Endothelial cell of umbilical vein (primary cell): ENCODE results near the gene NPM3.

Source experiments
- CTCF ChIP-seq, 2 donors: IDR thresholded peaks; 1 replicate in 1 of 2; 2 replicates in 1 of 2; pipeline ENCODE4 v1.5.1; 2011; ENCODE audit warnings: low read length in 2 of 2, mild to moderate bottlenecking in 2 of 2, moderate library complexity in 2 of 2, control low read depth in 1 of 2, inconsistent platforms in 1 of 2, low read depth in 1 of 2; ENCODE audit not compliant: insufficient read depth in 1 of 2; ENCODE audit errors: extremely low read depth in 1 of 2
- EZH2 ChIP-seq: IDR thresholded peaks from 2 replicates; pipeline ENCODE4 v1.6.1; 2012; ENCODE audit warnings: borderline replicate concordance, low read depth, mild to moderate bottlenecking, moderate library complexity, low read length, inconsistent platforms; ENCODE audit not compliant: severe bottlenecking
- FOS ChIP-seq: IDR thresholded peaks from 2 replicates; pipeline ENCODE4 v1.6.1; 2011; ENCODE audit warnings: mild to moderate bottlenecking, low read length, moderate library complexity, borderline replicate concordance; ENCODE audit not compliant: insufficient read depth
- GATA2 ChIP-seq: IDR thresholded peaks from 2 replicates; pipeline ENCODE4 v1.7.0; 2011; ENCODE audit warnings: low read depth, mild to moderate bottlenecking, moderate library complexity, mixed read lengths, low read length; ENCODE audit not compliant: insufficient read length, insufficient read depth
- JUN ChIP-seq: IDR thresholded peaks from 2 replicates; pipeline ENCODE4 v1.6.1; 2011; ENCODE audit warnings: borderline replicate concordance, low read depth; ENCODE audit not compliant: insufficient read length, insufficient read depth
- MAX ChIP-seq: IDR thresholded peaks from 2 replicates; pipeline ENCODE4 v1.6.1; 2011; ENCODE audit not compliant: insufficient read depth, insufficient read length
- MYC ChIP-seq: IDR thresholded peaks from one replicate; pipeline ENCODE4 v1.6.1; 2011; ENCODE audit warnings: mild to moderate bottlenecking, low read depth, low read length
- POLR2A ChIP-seq: IDR thresholded peaks from 2 replicates; pipeline ENCODE4 v1.6.1; 2012; ENCODE audit warnings: low read depth, mild to moderate bottlenecking, control low read depth, low read length
- POLR2AphosphoS5 ChIP-seq: IDR thresholded peaks from 2 replicates; pipeline ENCODE4 v1.6.1; 2012; ENCODE audit warnings: low read depth, mild to moderate bottlenecking, control low read depth, low read length, moderate library complexity; ENCODE audit not compliant: insufficient read depth

- no peak for TF ChIP-seq EZH2
- TF ChIP-seq CTCF (IDR thresholded peaks at IDR 0.05; ENCODE audit: extremely low read depth in 1 of 2, insufficient read depth in 1 of 2, low read depth in 1 of 2, low read length in 2 of 2): no peak
- TF ChIP-seq MAX: no peak
- no peak for TF ChIP-seq POLR2A
- no peak for TF ChIP-seq POLR2AphosphoS5
- TF ChIP-seq MYC: no peak
- TF ChIP-seq JUN: no peak
- no peak for TF ChIP-seq GATA2
- no peak for TF ChIP-seq FOS
Measured at GRCh38 chr10:101771380-101771779, 11.9 kb downstream of the NPM3 start.
